Measurements from ENCODE around the gene SIMC1.
A peak's percentile ranks its signal among the peaks of the same experiment; 100 is the strongest.
"Not testable (repeated sequence)": the region's sequence is repeated elsewhere in the genome, so short reads cannot be mapped to it uniquely, and the experiment has no call there.

SIMC1 gene

DNA sequence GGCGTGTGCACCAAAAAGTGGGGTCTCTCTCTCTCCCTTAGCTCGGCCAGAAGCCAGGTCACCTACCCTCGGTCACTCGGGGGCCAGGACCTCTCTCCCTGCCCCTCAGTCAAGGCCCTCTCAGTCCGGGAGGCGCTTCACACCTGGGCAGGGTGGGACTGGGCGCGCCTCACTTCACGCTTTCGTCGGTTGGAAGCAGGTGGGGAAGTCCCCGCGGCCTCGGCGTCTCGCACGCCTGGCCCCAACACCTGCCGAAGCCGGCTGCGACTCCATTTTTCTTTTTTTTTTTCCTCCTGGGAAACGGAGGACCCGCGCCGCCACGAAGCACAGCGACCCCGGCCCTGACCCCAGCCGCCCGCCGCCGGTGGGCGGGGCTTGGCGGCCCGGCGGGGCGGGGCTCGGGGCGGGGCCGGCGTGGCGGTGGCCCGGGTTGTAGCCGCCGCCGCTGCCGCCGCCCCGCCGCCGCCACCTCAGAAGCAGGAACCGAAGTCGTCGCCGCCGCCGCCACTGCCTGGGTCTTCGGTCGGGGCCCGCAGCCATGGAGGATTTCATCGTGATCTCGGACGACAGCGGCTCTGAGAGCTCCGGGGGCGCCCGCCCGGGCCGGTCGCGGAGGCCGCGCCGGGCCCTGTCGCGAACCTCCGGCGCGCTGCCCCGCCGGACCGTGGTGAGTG, at the start of gene SIMC1:
SIMC1 (plus strand) TSS at position 454 of the 674 bp plus-strand sequence; CDS start at position 539, 85 bp downstream.
- peak; percentile 74 for DNase-seq

DNA sequence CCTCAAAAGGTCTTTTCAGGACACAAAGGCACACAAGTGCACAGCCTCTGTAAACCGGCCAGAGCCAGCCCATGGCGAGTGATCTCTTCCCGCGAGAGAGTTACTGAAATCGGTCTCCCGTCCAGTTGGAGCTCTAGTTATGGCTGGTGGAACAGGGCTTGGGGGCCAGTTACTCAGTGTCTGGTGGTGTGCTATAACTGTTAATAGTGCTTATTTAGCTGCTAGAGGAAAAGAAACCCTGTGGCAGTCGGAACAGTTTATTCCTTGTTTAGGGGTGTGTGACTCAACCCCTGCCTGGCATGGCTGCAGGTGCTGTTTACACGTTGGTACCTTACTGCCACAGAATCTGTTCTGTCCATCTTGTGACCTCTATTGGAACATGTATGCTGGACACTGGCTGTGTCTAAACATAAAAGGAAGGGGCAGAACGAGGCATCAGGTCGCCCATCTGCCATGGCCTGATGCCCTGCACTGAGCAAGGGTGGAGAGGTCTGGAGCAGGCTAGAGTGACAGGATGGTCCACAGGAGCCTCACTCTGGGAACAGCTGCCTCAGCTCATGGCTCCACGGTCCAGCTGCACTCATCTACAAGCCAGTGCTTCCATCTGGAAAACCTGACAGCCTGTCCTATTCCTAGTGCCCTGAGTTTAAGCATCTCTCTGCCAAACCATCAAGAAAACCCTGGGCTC, 49.6 kb upstream of the SIMC1 start:
- no peak for DNase-seq

DNA sequence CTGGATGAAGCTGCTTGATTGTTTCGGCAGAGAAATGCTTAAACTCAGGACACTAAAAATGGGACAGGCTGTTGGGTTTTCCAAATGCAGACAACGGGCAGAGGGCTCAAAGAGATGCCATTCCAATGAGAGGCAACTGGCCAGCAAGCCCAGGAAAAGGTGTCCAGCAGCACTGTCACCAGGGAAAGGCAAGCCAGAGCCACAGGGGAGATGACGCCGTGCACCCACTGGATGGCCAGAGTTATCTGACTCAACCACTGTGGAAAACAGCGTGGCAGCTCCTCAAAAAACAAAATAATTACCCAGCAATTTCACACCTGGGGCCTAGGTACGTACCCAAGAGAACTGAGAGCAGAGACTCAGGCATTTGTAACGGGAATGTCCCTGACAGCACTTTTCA, 48.4 kb upstream of the SIMC1 start:
- no peak for DNase-seq

DNA sequence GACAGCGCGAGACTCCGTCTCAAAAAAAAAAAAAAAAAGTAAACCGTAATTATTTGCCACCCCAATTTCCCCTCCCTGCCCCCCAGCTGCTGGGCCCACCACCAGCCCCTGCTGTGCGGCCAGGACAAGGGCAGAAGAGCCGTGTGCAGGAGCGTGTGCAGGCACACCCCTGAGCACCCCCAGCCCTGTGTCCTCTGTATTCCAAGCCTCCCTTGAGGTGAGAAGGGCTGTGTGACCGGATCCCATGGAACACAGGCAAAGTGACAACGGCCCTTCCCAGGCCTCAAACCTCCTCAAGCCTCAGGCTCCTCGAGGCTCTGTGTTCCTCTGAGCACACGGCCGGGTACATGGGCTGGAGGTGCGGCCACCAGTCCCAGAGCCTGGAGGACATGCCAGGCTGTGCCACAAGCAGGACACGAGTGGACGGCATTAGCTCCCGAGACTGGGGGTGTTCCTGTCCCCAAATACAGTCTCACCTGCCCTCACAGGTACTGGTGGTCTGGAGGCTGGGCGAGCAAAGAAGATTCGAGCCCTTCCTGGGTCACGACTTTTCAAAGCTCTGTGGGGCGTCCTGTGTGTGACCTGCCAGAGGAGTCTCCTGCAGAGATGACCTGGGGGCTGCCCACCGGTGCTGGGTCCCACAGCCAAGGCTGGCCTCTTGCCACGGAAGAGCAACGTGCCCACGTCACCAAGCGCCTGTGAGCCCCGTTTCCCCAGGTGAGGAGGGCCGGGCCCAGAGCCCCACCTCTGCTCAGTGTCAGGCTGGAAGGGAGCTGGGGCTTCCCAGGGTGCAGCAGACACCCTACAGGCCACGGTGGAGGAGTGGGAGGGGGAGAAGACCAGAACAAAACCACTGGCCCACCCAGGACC, 47.1 kb upstream of the SIMC1 start:
- DNase-seq, result no peak

DNA sequence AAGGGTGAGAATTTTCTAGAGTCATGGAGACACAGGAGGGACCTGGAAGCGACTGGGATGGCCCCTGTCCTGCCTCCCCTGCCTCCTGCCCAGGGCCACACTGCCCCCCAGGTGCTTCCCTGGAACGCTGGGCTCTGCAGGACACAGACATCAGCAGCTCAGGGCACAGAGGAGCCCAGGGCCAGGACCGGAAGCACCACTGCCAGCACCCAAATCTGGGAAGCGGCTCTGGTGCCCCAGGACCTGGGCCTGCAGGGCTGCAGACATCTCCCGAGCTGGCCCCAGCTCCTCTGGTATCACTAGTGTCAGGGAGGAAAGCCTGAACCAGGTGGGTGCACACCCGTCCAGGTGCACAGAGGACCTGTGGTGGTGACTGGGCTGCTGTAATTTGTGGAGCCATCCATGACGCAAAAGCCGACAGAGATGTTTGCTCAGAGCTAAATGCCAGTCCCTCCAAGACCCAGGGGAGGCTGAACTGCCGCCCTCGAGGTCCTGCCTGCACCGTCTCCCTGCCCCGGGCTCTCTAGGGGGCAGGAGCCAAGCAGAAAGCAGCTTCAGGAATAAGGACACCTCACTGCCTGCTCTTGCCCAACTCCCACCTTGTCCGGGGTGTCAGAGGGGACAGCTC, 46.0 kb upstream of the SIMC1 start:
- DNase-seq, result no peak

DNA sequence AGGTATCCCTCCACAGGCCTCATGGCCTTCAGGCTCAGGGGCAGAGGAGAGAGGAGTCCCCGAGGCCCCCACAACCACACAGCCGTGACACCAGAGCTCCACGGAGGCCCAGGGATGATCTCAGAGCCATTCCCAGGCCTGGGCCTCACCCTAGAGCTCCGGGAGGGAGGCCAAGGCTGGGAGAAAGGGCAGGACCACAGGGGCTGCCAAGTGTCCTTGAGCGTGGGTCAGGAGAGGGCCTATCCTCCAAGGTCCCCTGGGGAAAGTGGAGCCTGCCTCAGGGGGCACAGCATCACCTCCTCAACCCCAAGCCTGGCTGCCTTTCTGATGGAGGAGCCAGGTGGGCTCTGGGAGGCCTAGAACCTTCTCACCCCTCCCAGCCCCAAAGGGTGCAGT, 45.5 kb upstream of the SIMC1 start:
- not testable (repeated sequence) for DNase-seq

DNA sequence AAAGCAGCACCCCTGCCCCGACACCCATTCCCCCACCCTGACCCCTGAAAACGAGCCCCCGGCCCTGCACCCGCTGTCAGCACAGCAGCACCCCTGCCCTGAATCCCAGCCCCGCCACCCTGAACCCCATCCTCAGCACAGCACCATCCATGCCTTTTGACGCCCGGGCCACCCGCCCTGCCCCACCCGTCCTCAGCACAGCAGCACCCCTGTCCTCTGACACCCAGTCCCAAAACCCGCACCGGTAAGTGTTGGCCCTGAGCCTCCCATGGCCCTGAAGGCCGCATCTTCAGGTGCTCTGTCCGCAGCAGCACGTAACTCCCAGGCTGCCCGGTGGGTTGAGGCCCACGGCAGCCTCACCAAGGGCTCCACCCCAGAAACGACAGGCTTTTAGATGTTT, 44.6 kb upstream of the SIMC1 start:
- not testable (repeated sequence) for DNase-seq

DNA sequence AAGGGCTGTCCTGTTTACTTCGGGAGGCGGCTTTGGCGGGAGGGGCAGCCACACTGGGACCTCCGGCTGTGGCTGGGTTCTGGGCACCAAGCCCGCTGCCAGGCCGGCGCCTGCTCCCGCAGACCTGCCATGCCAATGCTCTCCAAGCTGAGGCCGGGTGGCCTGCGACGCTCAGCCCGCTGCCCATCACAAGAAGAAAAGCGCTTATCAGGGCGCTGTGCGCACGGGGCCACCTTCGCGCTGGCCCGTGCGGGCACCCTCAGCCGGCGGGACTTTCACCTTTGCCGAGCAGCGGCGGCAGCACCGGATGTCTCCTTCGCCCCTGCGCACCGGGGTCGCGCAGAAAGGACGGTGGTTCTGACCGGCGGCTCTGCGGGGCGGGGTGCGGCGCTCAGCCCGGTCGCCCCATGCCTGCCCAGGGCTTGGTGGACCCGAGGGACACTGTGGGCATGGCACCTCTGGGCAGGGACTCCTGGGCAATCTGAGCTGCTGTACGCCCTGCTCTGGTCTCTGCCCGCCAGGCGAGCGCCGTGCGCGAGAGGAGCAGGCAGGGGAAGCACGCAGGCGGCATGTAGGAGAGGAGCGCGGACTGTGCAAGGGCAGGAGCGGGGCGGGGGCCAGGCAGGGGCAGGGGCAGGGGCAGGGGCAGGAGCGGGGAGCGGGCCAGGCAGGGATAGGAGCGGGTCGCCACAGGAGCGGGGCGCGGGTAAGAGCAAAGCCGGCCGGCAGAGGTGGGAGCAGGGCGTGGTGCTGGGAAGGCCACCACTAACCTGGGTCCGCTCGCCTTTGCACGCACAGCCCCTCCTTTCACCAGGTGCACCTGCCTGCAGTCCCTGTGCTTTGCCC, 43.8 kb upstream of the SIMC1 start:
- DNase-seq, result not testable (repeated sequence)

DNA sequence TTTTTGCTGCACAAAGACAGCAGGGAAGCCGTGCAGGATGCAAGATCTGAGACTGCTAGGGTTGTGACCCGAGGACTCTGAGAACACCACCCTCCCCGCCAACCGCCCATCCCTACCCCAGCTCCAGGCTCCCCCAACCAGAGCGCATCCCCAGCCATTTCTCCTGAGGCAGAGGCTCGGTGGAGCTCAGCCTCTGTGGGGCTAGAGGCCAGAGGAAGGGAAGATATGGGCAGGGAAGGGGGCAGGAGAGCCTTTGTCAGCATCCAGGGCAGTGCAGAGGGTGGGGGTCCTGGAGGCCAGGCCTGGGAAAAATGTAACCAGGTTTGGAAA, 43.2 kb upstream of the SIMC1 start:
- DNase-seq, result not testable (repeated sequence)

DNA sequence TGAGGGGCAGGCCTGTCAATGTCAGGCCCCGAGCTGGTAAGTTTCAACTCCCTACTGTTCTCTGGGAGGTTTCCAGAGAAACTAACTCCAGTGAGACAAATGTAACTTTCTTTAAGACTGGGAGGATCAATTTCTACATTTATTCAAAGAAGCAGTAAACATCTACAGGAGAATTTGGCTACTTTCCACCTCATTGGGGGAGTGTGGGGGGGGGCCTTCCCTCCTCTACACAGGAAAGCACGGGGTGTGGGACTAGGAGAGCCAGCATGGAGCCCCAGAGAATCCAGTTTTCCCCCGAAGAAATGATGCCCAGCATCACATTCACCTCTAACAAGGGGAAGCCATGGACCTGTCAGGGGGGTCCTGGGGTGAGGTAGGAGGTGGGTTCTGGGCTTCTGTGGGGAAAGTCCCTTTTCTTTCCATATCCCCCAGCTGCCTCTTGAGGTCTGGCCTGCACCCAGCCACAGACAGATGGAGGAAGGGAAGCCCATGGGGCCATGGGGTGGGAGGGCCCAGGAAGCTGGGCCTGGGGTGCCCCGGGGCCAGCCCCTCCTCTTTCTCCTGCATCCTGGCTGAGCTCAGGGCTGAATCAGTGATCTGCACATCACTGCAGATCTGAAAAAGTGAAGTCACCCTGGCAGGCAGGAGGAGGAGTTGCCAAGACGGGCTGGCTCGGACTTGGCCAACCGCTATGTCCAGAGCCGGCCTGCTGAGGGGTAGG, 42.6 kb upstream of the SIMC1 start:
- not testable (repeated sequence) for DNase-seq

DNA sequence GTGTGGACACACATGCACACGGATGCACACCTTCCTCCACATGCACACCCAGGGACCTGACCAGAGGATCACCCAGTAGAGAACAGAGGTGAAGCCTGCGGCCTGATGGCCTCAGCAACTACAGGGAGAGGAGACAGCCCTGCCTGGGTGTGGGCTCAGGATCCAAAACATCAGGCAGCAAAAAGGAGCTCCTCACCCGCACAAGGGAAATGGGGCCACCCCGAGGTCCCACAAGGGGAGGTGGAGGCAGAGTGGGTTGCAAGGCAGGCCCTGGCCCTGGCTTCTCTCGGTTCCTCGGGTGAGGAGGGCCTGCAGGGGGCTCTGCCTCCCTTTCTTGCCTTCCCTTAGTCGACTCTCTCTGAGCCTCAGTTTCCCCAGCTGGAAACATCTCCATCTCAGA, 41.4 kb upstream of the SIMC1 start:
- not testable (repeated sequence) for DNase-seq

DNA sequence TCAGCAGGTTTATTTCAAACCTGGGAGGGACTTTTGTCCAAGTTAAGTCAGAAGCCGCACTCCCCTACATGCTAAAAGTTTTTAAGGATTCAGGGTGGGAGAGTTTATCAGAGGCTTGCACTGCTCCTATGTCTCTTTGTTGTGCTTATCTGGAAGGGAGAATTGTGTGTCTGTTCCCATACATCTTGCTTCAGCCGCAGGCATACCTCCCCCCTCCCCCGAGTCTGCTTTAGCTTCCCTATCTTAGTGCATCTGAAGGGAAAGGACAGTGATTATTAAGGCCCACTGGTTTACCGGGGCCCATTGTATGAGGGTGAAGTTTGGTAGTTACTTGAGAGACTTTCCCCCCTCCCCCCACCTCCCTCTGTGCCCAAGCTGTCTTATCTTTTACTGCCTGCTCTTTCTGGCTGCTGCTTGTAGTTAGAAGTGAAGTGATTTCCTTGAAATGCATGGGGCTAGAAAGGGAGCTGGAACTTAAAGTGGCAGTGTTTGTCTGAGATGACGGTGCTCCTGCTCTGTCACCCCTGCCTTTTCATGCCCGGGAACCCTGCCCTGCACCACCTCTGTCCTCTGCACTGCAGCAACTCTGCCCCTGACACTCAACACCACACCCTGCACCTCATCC, 40.9 kb upstream of the SIMC1 start:
- not testable (repeated sequence) for DNase-seq

DNA sequence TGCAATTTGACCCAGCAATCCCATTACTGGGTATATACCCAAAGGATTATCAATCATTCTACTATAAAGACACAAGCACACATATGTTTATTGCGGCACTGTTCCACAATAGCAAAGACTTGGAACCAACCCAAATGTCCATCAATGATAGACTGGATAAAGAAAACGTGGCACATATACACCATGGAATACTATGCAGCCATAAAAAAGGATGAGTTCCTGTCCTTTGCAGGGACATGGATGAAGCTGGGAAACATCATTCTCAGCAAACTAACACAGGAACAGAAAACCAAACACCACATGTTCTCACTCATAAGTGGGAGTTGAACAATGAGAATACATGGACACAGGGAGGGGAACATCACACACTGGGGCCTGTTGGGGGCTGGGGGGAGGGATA, 39.9 kb upstream of the SIMC1 start:
- DNase-seq, result not testable (repeated sequence)

DNA sequence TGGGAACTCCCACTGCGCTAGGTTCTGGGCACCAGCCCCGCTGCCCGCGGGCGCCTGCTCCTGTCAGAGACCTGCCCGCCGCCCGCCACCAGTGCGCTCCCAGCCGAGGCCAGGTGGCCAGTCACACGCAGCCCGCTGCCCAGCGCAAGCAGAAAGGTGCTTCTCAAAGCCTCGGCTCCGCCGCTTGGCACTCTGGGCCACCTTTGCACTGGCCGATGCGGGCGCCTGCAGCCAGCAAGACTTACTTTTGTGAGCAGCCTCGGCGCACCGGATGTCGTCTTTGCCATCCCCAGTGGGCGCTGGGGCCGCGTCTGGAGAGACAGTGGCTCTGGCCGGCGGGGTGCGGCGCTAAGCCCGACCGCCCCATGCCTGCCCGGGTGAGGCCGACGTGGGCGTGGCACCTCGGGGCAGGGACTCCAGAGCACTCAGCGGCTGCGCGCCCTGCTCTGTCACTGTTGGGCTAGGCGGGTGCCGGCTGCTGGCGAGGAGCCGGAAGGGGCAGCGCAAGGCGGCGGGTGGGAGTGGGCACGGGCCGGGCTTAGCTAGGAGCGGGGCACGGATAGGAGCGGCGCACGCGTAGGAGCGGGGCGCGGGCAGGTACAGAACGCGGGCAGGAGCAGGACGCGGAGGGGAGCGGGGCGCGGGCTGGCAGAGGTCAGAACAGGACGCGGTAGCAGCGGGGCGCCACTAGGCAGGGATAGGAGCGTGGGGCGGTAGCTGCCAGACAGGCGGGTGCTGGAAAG, 39.1 kb upstream of the SIMC1 start:
- peak; percentile 4 for DNase-seq

DNA sequence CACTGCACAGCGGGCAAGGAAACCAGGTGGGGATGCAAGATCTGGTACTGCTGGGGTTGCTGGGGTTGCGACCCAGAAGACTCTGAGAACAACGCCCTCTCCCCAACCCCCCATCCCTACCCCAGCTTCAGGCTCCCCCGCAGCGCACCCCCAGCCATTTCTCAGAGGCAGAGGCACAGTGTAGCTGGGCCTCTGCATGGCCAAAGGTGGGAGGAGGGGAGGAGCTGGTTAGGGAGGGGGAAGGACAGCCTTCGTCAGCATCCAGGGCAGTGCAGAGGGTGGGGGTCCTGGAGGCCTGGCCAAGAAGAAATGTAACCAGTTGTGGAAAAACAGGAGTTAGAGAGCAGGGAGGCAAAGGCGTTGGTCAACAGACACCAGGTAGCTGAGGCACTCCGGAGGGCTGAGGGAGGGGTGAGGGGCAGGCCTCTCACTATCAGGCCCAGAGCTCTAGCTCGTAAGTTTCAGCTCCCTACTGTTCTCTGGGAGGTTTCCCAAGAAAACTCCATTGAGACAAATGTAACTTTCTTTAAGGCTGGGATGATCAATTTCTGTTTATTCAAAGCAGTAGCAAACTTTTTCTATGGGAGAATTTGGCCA, 38.3 kb upstream of the SIMC1 start:
- DNase-seq, result not testable (repeated sequence)

DNA sequence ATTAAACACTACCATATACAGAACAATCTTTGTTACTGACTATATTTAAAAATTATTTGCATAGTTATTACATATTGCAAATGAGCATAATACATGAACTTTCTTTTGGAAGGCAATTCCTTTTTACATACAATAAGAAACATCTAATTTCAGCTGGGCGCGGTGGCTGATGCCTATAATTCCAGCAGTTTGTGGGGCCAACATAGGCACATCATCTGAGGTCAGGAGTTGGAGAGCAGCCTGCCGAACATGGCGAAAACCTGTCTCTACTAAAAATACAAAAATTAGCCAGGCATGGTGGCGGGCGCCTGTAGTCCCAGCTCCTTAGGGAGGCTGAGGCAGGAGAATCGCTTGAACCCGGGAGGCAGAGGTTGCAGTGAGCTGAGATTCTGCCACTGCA, 36.4 kb upstream of the SIMC1 start:
- DNase-seq, result no peak

DNA sequence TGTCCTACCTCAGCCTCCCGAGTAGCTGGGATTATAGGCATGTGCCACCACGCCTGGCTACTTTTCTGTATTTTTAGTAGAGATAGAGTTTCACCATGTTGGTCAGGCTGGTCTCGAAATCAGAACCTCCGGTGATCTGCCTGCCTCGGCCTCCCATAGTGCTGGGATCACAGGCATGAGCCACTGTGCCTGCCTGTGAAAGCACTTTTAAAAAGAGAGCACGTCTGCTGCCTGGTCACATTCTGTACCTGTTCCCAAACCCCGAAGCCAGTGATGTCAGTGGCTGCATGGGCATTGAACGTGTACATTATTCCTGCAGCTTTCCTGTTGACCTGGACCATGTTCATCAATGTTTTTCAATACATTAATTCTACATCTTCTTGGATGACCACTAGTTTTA, 35.1 kb upstream of the SIMC1 start:
- DNase-seq, result no peak

DNA sequence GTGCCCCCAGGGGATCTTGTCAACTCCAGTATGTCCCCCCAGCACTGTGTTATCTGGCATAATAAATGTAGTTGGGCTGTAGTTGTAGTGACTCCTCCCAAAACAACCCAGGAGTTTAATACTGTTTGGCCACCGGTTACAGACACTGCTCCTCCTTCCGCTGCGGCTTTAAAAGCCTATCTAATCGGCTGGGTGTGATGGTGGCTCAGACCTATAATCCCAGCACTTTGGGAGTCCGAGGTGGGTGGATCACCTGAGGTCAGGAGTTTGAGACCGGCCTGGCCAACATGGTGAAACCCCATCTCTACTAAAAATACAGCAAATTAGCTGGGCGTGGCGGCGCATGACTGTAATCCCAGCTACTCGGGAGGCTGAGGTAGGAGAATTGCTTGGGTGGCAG, 34.7 kb upstream of the SIMC1 start:
- not testable (repeated sequence) for DNase-seq

DNA sequence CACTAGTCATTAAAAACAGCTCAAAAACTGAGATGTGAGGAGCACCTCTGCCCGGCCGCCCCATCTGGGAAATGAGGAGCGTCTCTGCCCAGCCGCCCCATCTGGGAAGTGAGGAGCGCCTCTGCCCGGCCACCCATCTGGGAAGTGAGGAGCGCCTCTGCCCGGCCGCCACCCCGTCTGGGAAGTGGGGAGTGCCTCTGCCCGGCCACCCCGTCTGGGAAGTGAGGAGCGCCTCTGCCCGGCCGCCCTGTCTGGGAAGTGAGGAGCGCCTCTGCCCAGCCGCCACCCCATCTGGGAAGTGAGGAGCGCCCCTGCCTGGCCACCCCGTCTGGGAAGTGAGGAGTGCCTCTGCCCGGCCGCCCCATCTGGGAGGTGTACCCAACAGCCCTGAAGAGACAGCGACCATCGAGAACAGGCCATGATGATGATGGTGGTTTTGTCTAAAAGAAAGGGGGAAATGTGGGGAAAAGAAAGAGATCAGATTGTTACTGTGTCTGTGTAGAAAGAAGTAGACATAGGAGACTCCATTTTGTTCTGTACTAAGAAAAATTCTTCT, 23.7 kb upstream of the SIMC1 start:
- not testable (repeated sequence) for DNase-seq

Data from CD4-positive, alpha-beta T cell treated with Interleukin-10 for 1 hour (primary cell).